GM19238 (cell line): Measurements from ENCODE around the gene PTPRF.
"Not testable (repeated sequence)": the region's sequence is repeated elsewhere in the genome, so short reads cannot be mapped to it uniquely, and the experiment has no call there.

Source experiments
- DNase-seq: peaks from one replicate; pipeline ENCODE4 v3.0.0; 2011; ENCODE audit warnings: low spot score; ENCODE audit not compliant: insufficient read length

The PTPRF gene

GRCh38 chr1:43530483-43531106 is at the start of gene PTPRF:
PTPRF (plus strand) TSS chr1:43530883; CDS start chr1:43545076, 14,193 bp downstream.
- no peak for DNase-seq

GRCh38 chr1:43481491-43481890 is 49.2 kb upstream of the PTPRF start:
- DNase-seq: no peak

GRCh38 chr1:43482215-43482614 is 48.5 kb upstream of the PTPRF start:
- DNase-seq: no peak

GRCh38 chr1:43484367-43484766 is 46.3 kb upstream of the PTPRF start:
- DNase-seq: no peak

- no peak for DNase-seq
Measured at GRCh38 chr1:43488165-43488564, 42.5 kb upstream of the PTPRF start.

GRCh38 chr1:43491061-43491460 is 39.6 kb upstream of the PTPRF start:
- DNase-seq: no peak

GRCh38 chr1:43492826-43493225 is 37.9 kb upstream of the PTPRF start:
- DNase-seq: no peak

GRCh38 chr1:43493661-43494450 is 36.8 kb upstream of the PTPRF start:
- no peak for DNase-seq

GRCh38 chr1:43495204-43495603 is 35.5 kb upstream of the PTPRF start:
- DNase-seq: no peak

GRCh38 chr1:43499898-43500297 is 30.8 kb upstream of the PTPRF start:
- DNase-seq: no peak

- not testable (repeated sequence) for DNase-seq
Measured at GRCh38 chr1:43501806-43502205, 28.9 kb upstream of the PTPRF start.

- DNase-seq: no peak
Measured at GRCh38 chr1:43503534-43503933, 27.1 kb upstream of the PTPRF start.

GRCh38 chr1:43505077-43505780 is 25.5 kb upstream of the PTPRF start:
- no peak for DNase-seq

GRCh38 chr1:43506233-43506632 is 24.4 kb upstream of the PTPRF start:
- no peak for DNase-seq

- no peak for DNase-seq
Measured at GRCh38 chr1:43507296-43508295, 23.1 kb upstream of the PTPRF start.

- no peak for DNase-seq
Measured at GRCh38 chr1:43509007-43509739, 21.5 kb upstream of the PTPRF start.

- DNase-seq: no peak
Measured at GRCh38 chr1:43509740-43510375, 20.8 kb upstream of the PTPRF start.

- no peak for DNase-seq
Measured at GRCh38 chr1:43510621-43511020, 20.1 kb upstream of the PTPRF start.

GRCh38 chr1:43511394-43511793 is 19.3 kb upstream of the PTPRF start:
- no peak for DNase-seq

GRCh38 chr1:43512133-43512532 is 18.6 kb upstream of the PTPRF start:
- DNase-seq: no peak
